K562 (cell line): Measurements from ENCODE around the gene MVB12B. TPM values are rescaled to one million over a fixed set of nuclear protein-coding genes. Genes with fewer than 3 reads are reported as not detected.

ENCODE experiments used
- ATAC-seq: fragments of 200-7000 bp; cut with Tn5 transposase; 3 replicates; pipeline ENCODE4 v1.9.1; 2020; ENCODE audit warnings: moderate library complexity
- BruUV-seq: library from RNA; stranded (reverse); fragments of 400-500 nt; replicated peaks from 2 replicates; lab custom pipeline; 2021; lab: Mats Ljungman, UMichigan
- CTCF ChIA-PET: fragments of 300-600 bp; formaldehyde crosslinking; extraction: SDS; loops from one replicate; lab custom pipeline; 2021; ENCODE audit warnings: low intra/inter-chr PET ratio; lab: Yijun Ruan, JAX
- POLR2A ChIA-PET: fragments of 300-600, 350-650 bp; sonication (Branson Sonifier 250); formaldehyde crosslinking; extraction: SDS; loops from one replicate; lab custom pipeline; 2021; ENCODE audit warnings: antibody characterized with exemption, inconsistent platforms; lab: Yijun Ruan, JAX
- DNase-seq, 4 experiments: peaks; one replicate each; pipeline versions ENCODE4 v3.0.0 to v3.0.0-alpha.2; 2011 to 2018; ENCODE audit warnings: low spot score in 3 of 4, mixed read lengths in 3 of 4; ENCODE audit errors: extremely low read depth in 1 of 4
- FAIRE-seq: peaks from 2 replicates; lab custom pipeline; 2011; peaks lifted over from hg19 to GRCh38; lab: Jason Lieb, UNC
- H2AFZ ChIP-seq: 2 replicates; pipeline ENCODE4 v1.6.0; 2011; ENCODE audit warnings: low read depth, low read length, control low read depth, inconsistent platforms
- H3K27ac ChIP-seq: fragments of 200-600 bp; 3 replicates; pipeline ENCODE4 v1.8.0; 2011; ENCODE audit warnings: low read depth, mild to moderate bottlenecking, control low read depth, inconsistent platforms, low read length, moderate library complexity, mixed read lengths; ENCODE audit errors: extremely low read depth
- H3K27me3 ChIP-seq, 2 experiments: fragments of 300-600 bp in 1 of 2; 2 replicates in 1 of 2; 3 replicates in 1 of 2; pipeline versions ENCODE4 v1.6.0 to v1.8.0; 2011; ENCODE audit warnings: inconsistent platforms in 2 of 2, low read length in 2 of 2, mild to moderate bottlenecking in 1 of 2, mixed read lengths in 1 of 2, moderate library complexity in 1 of 2; ENCODE audit not compliant: control insufficient read depth in 2 of 2, insufficient read depth in 2 of 2
- H3K36me3 ChIP-seq: fragments of 300-600 bp; 3 replicates; pipeline ENCODE4 v1.8.0; 2011; ENCODE audit warnings: mild to moderate bottlenecking, low read length, inconsistent platforms; ENCODE audit not compliant: control insufficient read depth, insufficient read depth
- H3K4me1 ChIP-seq, 2 experiments: fragments of 200-600 bp in 1 of 2; replicated peaks in 1 of 2; 2 replicates in 1 of 2; 3 replicates in 1 of 2; pipeline versions ENCODE4 v1.5.1 to v1.8.0; 2011; ENCODE audit warnings: inconsistent platforms in 2 of 2, low read length in 2 of 2, mild to moderate bottlenecking in 1 of 2, mixed read lengths in 1 of 2, moderate library complexity in 1 of 2; ENCODE audit not compliant: control insufficient read depth in 2 of 2, insufficient read depth in 2 of 2
- H3K4me2 ChIP-seq: 2 replicates; pipeline ENCODE4 v1.6.1; 2011; ENCODE audit warnings: low read length, control low read depth, inconsistent platforms, mixed read lengths; ENCODE audit not compliant: insufficient read depth
- H3K4me3 ChIP-seq: fragments of 200-600 bp; sonication (generic), shearing (Covaris generic); 2 replicates; pipeline ENCODE4 v1.5.1; 2016; ENCODE audit warnings: control low read depth, inconsistent platforms
- H3K79me2 ChIP-seq: fragments of 200-600 bp; 3 replicates; pipeline ENCODE4 v1.8.0; 2011; ENCODE audit warnings: low read length, inconsistent platforms; ENCODE audit not compliant: control insufficient read depth, insufficient read depth
- H3K9ac ChIP-seq, 2 experiments: 2 replicates each; pipeline versions ENCODE4 v1.6.0 to v1.6.1; 2011; ENCODE audit warnings: low read depth in 2 of 2, low read length in 2 of 2, control low read depth in 1 of 2, inconsistent platforms in 1 of 2, mild to moderate bottlenecking in 1 of 2, mixed read lengths in 1 of 2; ENCODE audit not compliant: insufficient read depth in 1 of 2
- H3K9me1 ChIP-seq: one replicate; pipeline ENCODE4 v1.6.0; 2011; ENCODE audit warnings: inconsistent platforms, mild to moderate bottlenecking, low read length, moderate library complexity; ENCODE audit not compliant: control insufficient read depth, insufficient read depth
- H3K9me3 ChIP-seq: replicated peaks from 2 replicates; pipeline ENCODE4 v1.5.1; 2011; ENCODE audit warnings: low read depth, low read length, inconsistent platforms; ENCODE audit not compliant: control insufficient read depth, insufficient read depth
- H4K20me1 ChIP-seq: replicated peaks from 2 replicates; pipeline ENCODE4 v1.6.1; 2011; ENCODE audit warnings: low read length, inconsistent platforms, mixed read lengths; ENCODE audit not compliant: control insufficient read depth, insufficient read depth
- ATF3 ChIP-seq, 2 experiments: fragments of 450-650 bp in 1 of 2; sonication (generic) in 1 of 2; formaldehyde crosslinking in 1 of 2; IDR thresholded peaks in 1 of 2; conservative IDR thresholded peaks in 1 of 2; 2 replicates each; pipeline versions ENCODE4 v1.6.1 to v1.8.1; 2016 to 2023; ENCODE audit warnings: mild to moderate bottlenecking in 2 of 2, moderate library complexity in 2 of 2, inconsistent platforms in 1 of 2, missing genetic modification reagents in 1 of 2
- CBX3 ChIP-seq, 2 experiments: IDR thresholded peaks; 1 replicate in 1 of 2; 2 replicates in 1 of 2; pipeline ENCODE4 v1.6.1; 2012; ENCODE audit warnings: inconsistent platforms in 2 of 2, low read length in 2 of 2, borderline replicate concordance in 1 of 2, control low read depth in 1 of 2
- CBX8 ChIP-seq: fragments of 200-600 bp; sonication (generic); IDR thresholded peaks from 2 replicates; pipeline ENCODE4 v1.6.1; 2012; ENCODE audit warnings: borderline replicate concordance, mixed run types, low read depth, mild to moderate bottlenecking, moderate library complexity, mixed read lengths, low read length, control low read depth, inconsistent platforms; ENCODE audit not compliant: poor library complexity, severe bottlenecking; ENCODE audit errors: extremely low read depth
- DPF2 ChIP-seq: fragments of 450-650 bp; IDR thresholded peaks from 2 replicates; pipeline ENCODE4 v1.6.1; 2016
- E2F8 ChIP-seq: fragments of 450-650 bp; IDR thresholded peaks from 2 replicates; pipeline ENCODE4 v1.7.1; 2018; ENCODE audit warnings: mild to moderate bottlenecking, low read depth; ENCODE audit not compliant: partially characterized antibody
- MAZ ChIP-seq, 2 experiments: fragments of 450-650 bp in 1 of 2; sonication (generic) in 1 of 2; formaldehyde crosslinking; IDR thresholded peaks in 1 of 2; conservative IDR thresholded peaks in 1 of 2; 2 replicates each; pipeline versions ENCODE4 v1.4.0 to v1.5.0; 2020; ENCODE audit warnings: mild to moderate bottlenecking in 1 of 2, missing genetic modification reagents in 1 of 2
- MTA3 ChIP-seq: fragments of 450-650 bp; formaldehyde crosslinking; IDR thresholded peaks from 2 replicates; pipeline ENCODE4 v1.6.1; 2017; ENCODE audit warnings: mild to moderate bottlenecking, borderline replicate concordance
- PHF20 ChIP-seq: fragments of 450-650 bp; IDR thresholded peaks from 2 replicates; pipeline ENCODE4 v1.6.1; 2018; ENCODE audit not compliant: partially characterized antibody
- SRF ChIP-seq, 2 experiments: fragments of 250-450, 450-650 bp in 1 of 2; sonication (Bioruptor Pico) in 1 of 2; sonication (generic) in 1 of 2; formaldehyde crosslinking; IDR thresholded peaks; 2 replicates each; pipeline versions ENCODE4 v1.5.0 to v1.5.1; 2020 to 2022; ENCODE audit warnings: mild to moderate bottlenecking in 1 of 2, missing genetic modification reagents in 1 of 2
- UBTF ChIP-seq, 2 experiments: IDR thresholded peaks; 2 replicates each; pipeline ENCODE4 v1.6.1; 2012; ENCODE audit warnings: improper control_type of control experiment in 2 of 2, low read depth in 2 of 2, low read length in 2 of 2, borderline replicate concordance in 1 of 2
- ZNF431 ChIP-seq: sonication (generic); formaldehyde crosslinking; IDR thresholded peaks from 2 replicates; pipeline ENCODE4 v1.8.0; 2022; ENCODE audit warnings: mild to moderate bottlenecking, missing genetic modification reagents
- ZNF511 ChIP-seq: sonication (generic); formaldehyde crosslinking; IDR thresholded peaks from 2 replicates; pipeline ENCODE4 v1.8.0; 2022; ENCODE audit warnings: mild to moderate bottlenecking, missing genetic modification reagents
- ZNF561 ChIP-seq: fragments of 450-650 bp; formaldehyde crosslinking; conservative IDR thresholded peaks from 2 replicates; pipeline ENCODE4 v1.4.0; 2020; ENCODE audit warnings: mild to moderate bottlenecking, moderate library complexity
- WGBS: fragments of 100-300 bp; shearing (Covaris generic); methylation state at CpG from one replicate; pipeline ENCODE4 v1.1.6; 2016; ENCODE audit warnings: low coverage, mixed read lengths; ENCODE audit not compliant: insufficient coverage; ENCODE audit errors: missing lambda C conversion rate; 5-methylcytosine and 5-hydroxymethylcytosine counted together
- in situ Hi-C: fragments of 300-500 bp; cut with MboI; formaldehyde crosslinking; loops from 4 replicates; pipeline ENCODE4 v1.15.0; 2018; ENCODE audit warnings: inconsistent platforms, mixed read lengths
- intact Hi-C: fragments of 100-400 bp; cut with micrococcal nuclease; formaldehyde crosslinking; loops from 2 replicates; pipeline ENCODE4 v1.14.2; 2022
- polyA plus RNA-seq, 8 experiments: library from polyadenylated mRNA; depleted of rRNA in 4 of 8; stranded (reverse) in 5 of 8; unstranded in 3 of 8; fragments of >200 nt; fragmentation: Nextera tagmentation in 2 of 8; fragmentation: Illumina TruSeq in 1 of 8; extraction: Ambion mirVana in 2 of 8; extraction: Trizol in 1 of 8; gene quantifications; 2 replicates each; pipeline versions ENCODE4 v1.2.1 to v1.2.3, GENCODE V29; 2011 to 2014; ENCODE audit warnings: inconsistent platforms in 1 of 8, missing spikeins in 1 of 8
- total RNA-seq, 7 experiments: library from RNA; depleted of rRNA in 6 of 7; stranded (reverse); fragments of >200 nt in 6 of 7; fragmentation: Illumina TruSeq in 2 of 7; extraction: Trizol in 2 of 7; gene quantifications; 2 replicates each; pipeline versions ENCODE4 v1.2.1 to v1.2.3, GENCODE V29; 2011 to 2021; ENCODE audit warnings: low replicate concordance in 1 of 7

Gene MVB12B
- total and polyA plus RNA-seq, 9 of the 15 experiments (the other 6 are each of a cell fraction or from before 2014, with no cell fraction given) = not detected

- H3K79me2 ChIP-seq = no peaks in the 10 kb centered on the region
- in situ Hi-C loops = no loop called here
- ChIA-PET POLR2A (interaction anchor here (0.6 to 0.8 kb wide), 3 partner anchors 9 to 139 kb away, joined by 3 read pairs; no protein-coding TSS in a partner anchor), CTCF (no interaction called here)
- H3K4me1 ChIP-seq = peaks cover 2 to 27% of the 10 kb centered on the region in 2 experiments; a peak in 2 of 5 replicates
- ATAC-seq (no peak), DNase-seq (no peak), FAIRE-seq (no peak)
- H3K4me3 ChIP-seq = no peak overlapping the region
- H3K9me3 ChIP-seq = no peaks in the 10 kb centered on the region
- WGBS = 2% methylated on average over 9 of the region's 9 CpGs
- intact Hi-C loops = no loop called here
- H3K27me3 ChIP-seq = peaks cover 50 to 78% of the 10 kb centered on the region in 2 experiments
- no peak overlapping the region for H2AFZ ChIP-seq
- no peaks in the 10 kb centered on the region for H3K9me1 ChIP-seq
- H3K9ac ChIP-seq = no peak overlapping the region
- BruUV-seq = no TSS peak
- no peaks in the 10 kb centered on the region for H3K36me3 ChIP-seq
- H4K20me1 ChIP-seq = peaks cover 5% of the 10 kb centered on the region; the same call in 1 of the 2 replicates
- no peak overlapping the region for H3K27ac ChIP-seq
- no peak overlapping the region for H3K4me2 ChIP-seq
- TF ChIP-seq ZNF511 (CRISPR knock-in tag) = no peak
- no peak for TF ChIP-seq SRF (CRISPR knock-in tag; IDR thresholded peaks at IDR 0.05)
- TF ChIP-seq MTA3 = no peak
- no peak for TF ChIP-seq MAZ (CRISPR knock-in tag; conservative IDR thresholded peaks at IDR 0.05 in 1 of 2, IDR thresholded peaks at IDR 0.05 in 1 of 2)
- TF ChIP-seq CBX3 (IDR thresholded peaks at IDR 0.05; ENCODE audit: borderline replicate concordance in 1 of 2, low read length in 2 of 2) = no peak
- TF ChIP-seq ZNF561 = no peak
- no peak for TF ChIP-seq DPF2
- no peak for TF ChIP-seq E2F8
- peak; percentile 91 for TF ChIP-seq CBX8
- no peak for TF ChIP-seq ZNF431 (CRISPR knock-in tag)
- TF ChIP-seq UBTF (IDR thresholded peaks at IDR 0.05; ENCODE audit: borderline replicate concordance in 1 of 2, low read depth in 2 of 2, low read length in 2 of 2) = no peak
- no peak for TF ChIP-seq PHF20
- TF ChIP-seq ATF3 (IDR thresholded peaks at IDR 0.05) = no peak
- no peak for TF ChIP-seq ATF3 (CRISPR knock-in tag; conservative IDR thresholded peaks at IDR 0.05)
Observed at GRCh38 chr9:126517833-126518356, 191.3 kb downstream of the MVB12B start.
